Measurements from ENCODE around the gene MYO18A.

DNA sequence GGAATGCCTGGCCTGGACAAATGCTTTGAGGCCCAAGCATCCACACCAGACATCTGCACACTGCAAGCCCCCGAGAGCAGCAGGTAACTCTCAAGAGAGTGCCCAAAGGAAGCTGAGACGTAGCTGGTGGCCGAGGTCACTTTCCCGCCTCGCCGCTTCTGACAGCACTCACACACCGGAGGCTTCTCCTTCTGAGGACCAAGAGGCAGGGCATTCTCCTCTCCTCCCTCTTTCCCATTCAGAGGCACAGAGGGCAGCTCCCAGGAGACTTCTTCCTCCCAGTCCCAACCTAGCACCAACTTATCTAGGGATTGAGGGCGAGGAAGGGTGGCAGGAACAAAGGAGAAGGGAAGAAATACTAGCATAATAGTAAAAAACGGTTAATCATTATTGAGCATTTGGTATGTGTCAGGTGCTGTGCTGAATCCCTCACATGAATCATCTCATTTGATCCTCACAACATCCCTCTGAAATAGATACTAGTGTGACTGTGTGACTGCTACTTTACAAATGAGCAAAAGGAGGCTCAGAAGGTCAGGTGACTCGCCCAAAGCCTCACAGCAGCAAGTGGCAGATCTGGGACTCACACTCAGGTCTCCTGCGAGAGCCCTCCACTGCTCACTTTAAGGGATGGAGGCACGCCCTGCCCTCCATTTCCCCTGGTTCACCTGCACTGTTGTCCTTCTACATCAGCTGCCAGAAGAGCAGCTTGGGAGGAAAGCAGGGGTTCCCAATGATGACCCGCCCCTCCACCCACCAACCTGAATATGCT lies 41.8 kb downstream of the MYO18A start:
- TF ChIP-seq, protein P1, sequence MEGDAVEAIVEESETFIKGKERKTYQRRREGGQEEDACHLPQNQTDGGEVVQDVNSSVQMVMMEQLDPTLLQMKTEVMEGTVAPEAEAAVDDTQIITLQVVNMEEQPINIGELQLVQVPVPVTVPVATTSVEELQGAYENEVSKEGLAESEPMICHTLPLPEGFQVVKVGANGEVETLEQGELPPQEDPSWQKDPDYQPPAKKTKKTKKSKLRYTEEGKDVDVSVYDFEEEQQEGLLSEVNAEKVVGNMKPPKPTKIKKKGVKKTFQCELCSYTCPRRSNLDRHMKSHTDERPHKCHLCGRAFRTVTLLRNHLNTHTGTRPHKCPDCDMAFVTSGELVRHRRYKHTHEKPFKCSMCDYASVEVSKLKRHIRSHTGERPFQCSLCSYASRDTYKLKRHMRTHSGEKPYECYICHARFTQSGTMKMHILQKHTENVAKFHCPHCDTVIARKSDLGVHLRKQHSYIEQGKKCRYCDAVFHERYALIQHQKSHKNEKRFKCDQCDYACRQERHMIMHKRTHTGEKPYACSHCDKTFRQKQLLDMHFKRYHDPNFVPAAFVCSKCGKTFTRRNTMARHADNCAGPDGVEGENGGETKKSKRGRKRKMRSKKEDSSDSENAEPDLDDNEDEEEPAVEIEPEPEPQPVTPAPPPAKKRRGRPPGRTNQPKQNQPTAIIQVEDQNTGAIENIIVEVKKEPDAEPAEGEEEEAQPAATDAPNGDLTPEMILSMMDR (IDR thresholded peaks at IDR 0.05; ENCODE audit: low read depth, low read length), result no peak
- no peak for TF ChIP-seq EZH2phosphoT487 (IDR thresholded peaks at IDR 0.05; ENCODE audit: low read depth)
